CD4-positive, alpha-beta memory T cell (primary cell): ENCODE data around the gene KRT73. TPM values are rescaled to one million over a fixed set of nuclear protein-coding genes. Genes with fewer than 3 reads are reported as not detected.

ENCODE experiments used
- CTCF ChIA-PET: fragments of 350-600 bp; sonication (Branson Sonifier 250); formaldehyde crosslinking; loops from one replicate; lab custom pipeline; 2021; ENCODE audit warnings: inconsistent platforms; ENCODE audit not compliant: partially characterized antibody; lab: Charles Lee
- POLR2A ChIA-PET: fragments of 350-600 bp; sonication (Branson Sonifier 250); formaldehyde crosslinking; loops from one replicate; lab custom pipeline; 2021; ENCODE audit not compliant: partially characterized antibody; lab: Charles Lee
- DNase-seq, 5 donors: peaks; one replicate each; pipeline versions ENCODE4 v3.0.0 to v3.0.0-alpha.2; 2020 to 2022; ENCODE audit warnings: mixed read lengths in 1 of 5
- H3K27ac ChIP-seq: one replicate; pipeline ENCODE4 v1.7.0; 2013; ENCODE audit warnings: low read depth, low read length
- H3K27me3 ChIP-seq: 2 replicates; pipeline ENCODE4 v1.7.0; 2013; ENCODE audit warnings: mild to moderate bottlenecking, low read length, moderate library complexity; ENCODE audit not compliant: insufficient read depth
- H3K36me3 ChIP-seq: 2 replicates; pipeline ENCODE4 v1.7.0; 2013; ENCODE audit warnings: mild to moderate bottlenecking, low read length, moderate library complexity; ENCODE audit not compliant: insufficient read depth
- H3K4me1 ChIP-seq: 2 replicates; pipeline ENCODE4 v1.7.0; 2013; ENCODE audit warnings: mild to moderate bottlenecking, low read length, moderate library complexity; ENCODE audit not compliant: insufficient read depth
- H3K4me3 ChIP-seq, 2 donors: one replicate each; pipeline ENCODE4 v1.7.0; 2013; ENCODE audit warnings: low read length in 2 of 2, mild to moderate bottlenecking in 1 of 2
- H3K9me3 ChIP-seq, 2 donors: one replicate each; pipeline ENCODE4 v1.7.0; 2013; ENCODE audit warnings: low read length in 2 of 2, control low read depth in 1 of 2; ENCODE audit not compliant: control insufficient read depth in 1 of 2
- H3K27ac Mint-ChIP-seq, 7 donors: one replicate each; pipeline ENCODE4 v1.8.0; 2020 to 2021; ENCODE audit warnings: mixed read lengths in 7 of 7, mild to moderate bottlenecking in 6 of 7, inconsistent platforms in 3 of 7, moderate library complexity in 3 of 7
- H3K27me3 Mint-ChIP-seq, 2 donors: one replicate each; pipeline ENCODE4 v1.8.0; 2020 to 2021; ENCODE audit warnings: mixed read lengths in 2 of 2
- H3K36me3 Mint-ChIP-seq, 2 donors: one replicate each; pipeline ENCODE4 v1.8.0; 2020 to 2021; ENCODE audit warnings: mixed read lengths in 2 of 2, inconsistent platforms in 1 of 2, mild to moderate bottlenecking in 1 of 2
- H3K4me1 Mint-ChIP-seq, 4 donors: one replicate each; pipeline ENCODE4 v1.8.0; 2020 to 2021; ENCODE audit warnings: mixed read lengths in 4 of 4, mild to moderate bottlenecking in 1 of 4
- H3K4me3 Mint-ChIP-seq, 8 donors: one replicate each; pipeline ENCODE4 v1.8.0; 2020 to 2021; ENCODE audit warnings: mixed read lengths in 8 of 8, mild to moderate bottlenecking in 7 of 8, moderate library complexity in 6 of 8, inconsistent platforms in 3 of 8
- H3K9me3 Mint-ChIP-seq, 8 donors: one replicate each; pipeline ENCODE4 v1.8.0; 2020 to 2021; ENCODE audit warnings: mixed read lengths in 8 of 8, mild to moderate bottlenecking in 5 of 8, inconsistent platforms in 3 of 8, moderate library complexity in 1 of 8
- intact Hi-C: fragments of 100-400 bp; cut with micrococcal nuclease; formaldehyde crosslinking; loops from one replicate; pipeline ENCODE4 v1.15.1; 2023
- polyA plus RNA-seq, 2 donors: library from polyadenylated mRNA; unstranded; fragments of 300-500 nt; fragmentation: Illumina TruSeq; gene quantifications; one replicate each; pipeline ENCODE4 v1.2.3, GENCODE V29; 2021
- total RNA-seq, 2 experiments: library from RNA; stranded (reverse); gene quantifications; one replicate each; pipeline ENCODE4 v1.2.3, GENCODE V29; 2021

KRT73 gene
- total and polyA plus RNA-seq, 4 experiments from 2014 or later, result 1.2 to 6.0 (median 3.5) TPM

DNA sequence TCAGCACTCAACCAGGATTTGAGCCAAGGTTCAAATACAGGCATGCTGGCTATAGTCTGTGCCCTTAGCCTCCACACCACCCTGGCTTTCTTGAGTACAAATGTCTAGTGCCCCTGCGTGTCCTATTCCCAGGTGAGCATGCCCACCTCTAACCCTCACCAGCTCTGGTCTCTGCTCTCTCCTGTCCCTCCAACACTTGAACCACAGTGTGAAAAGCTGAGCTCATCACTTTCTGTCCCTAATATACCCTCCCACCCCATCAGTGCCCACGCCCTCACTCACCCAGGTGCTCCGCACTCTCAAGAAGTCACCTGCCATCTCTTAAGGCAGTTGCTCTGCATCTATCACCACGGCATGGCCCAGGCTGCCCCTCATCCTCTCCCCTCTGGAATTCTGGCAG lies 58.4 kb downstream of the KRT73 start:
- peaks cover 8 to 9% of the 10 kb centered on the region in 2 donors for H3K27me3 Mint-ChIP-seq
- Histone ChIP-seq H3K27ac (no peak overlapping the region), H3K4me3 (no peak overlapping the region), H3K36me3 (no peaks in the 10 kb centered on the region), H3K27me3 (peaks cover 5% of the 10 kb centered on the region), H3K9me3 (no peaks in the 10 kb centered on the region), H3K4me1 (no peaks in the 10 kb centered on the region)
- no peak overlapping the region for H3K27ac Mint-ChIP-seq
- no peak overlapping the region for H3K4me3 Mint-ChIP-seq
- peaks cover 0 to 14% (median 8%) of the 10 kb centered on the region in 4 donors for H3K4me1 Mint-ChIP-seq
- DNase-seq, result no peak
- CTCF ChIA-PET, result interaction anchor here (1.9 kb wide), 1 partner anchor 320 kb away, joined by 5 read pairs; no protein-coding TSS in a partner anchor
- POLR2A ChIA-PET, result no interaction called here
- no peaks in the 10 kb centered on the region for H3K36me3 Mint-ChIP-seq
- intact Hi-C loops, result no loop called here
- no peaks in the 10 kb centered on the region for H3K9me3 Mint-ChIP-seq

DNA sequence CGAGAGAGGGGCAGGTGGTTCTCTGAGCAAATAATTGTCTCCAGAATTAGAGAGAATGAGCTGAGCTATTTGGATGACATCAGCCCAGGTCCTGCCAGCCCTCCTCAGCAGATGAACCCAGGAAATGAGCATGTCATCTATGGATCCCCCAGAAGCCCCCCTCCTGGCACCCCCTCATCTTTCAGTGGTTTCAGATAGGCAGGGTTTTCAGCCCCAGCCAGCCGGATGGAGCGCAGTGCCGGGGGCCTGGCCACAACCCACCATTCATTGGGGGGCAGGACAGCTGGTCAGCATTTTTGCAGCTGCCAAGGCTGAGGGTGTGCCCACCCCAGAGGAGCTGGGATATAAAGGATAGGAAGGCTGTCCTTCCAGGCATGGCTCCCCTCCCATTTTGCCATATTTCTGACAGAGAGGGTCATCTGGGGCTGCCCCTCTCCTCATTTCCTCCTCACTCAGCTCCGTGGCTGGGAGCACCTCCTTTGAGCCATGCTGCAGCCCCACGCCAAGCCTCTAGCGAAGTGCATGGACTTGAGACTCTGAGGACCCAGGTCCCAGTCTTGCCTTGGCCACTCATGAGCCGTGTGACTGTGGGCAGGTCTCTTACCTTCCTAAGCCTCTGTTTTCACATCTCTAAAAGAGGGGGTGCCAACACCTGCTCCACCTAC lies 59.4 kb downstream of the KRT73 start:
- Mint-ChIP-seq H3K27me3 (peaks cover 8 to 10% of the 10 kb centered on the region in 2 donors), H3K4me1 (peaks cover 0 to 14% (median 8%) of the 10 kb centered on the region in 4 donors), H3K27ac (peak overlapping the region in 1 of 7 donors; percentile 69), H3K36me3 (no peaks in the 10 kb centered on the region), H3K9me3 (no peaks in the 10 kb centered on the region), H3K4me3 (no peak overlapping the region)
- H3K9me3 ChIP-seq, result no peaks in the 10 kb centered on the region
- POLR2A ChIA-PET, result no interaction called here
- peaks cover 5% of the 10 kb centered on the region for H3K27me3 ChIP-seq
- CTCF ChIA-PET, result interaction anchor here (1.9 kb wide), 1 partner anchor 321 kb away, joined by 5 read pairs; no protein-coding TSS in a partner anchor
- intact Hi-C loops, result no loop called here
- no peak for DNase-seq
- no peak overlapping the region for H3K4me3 ChIP-seq
- H3K27ac ChIP-seq, result no peak overlapping the region
- H3K36me3 ChIP-seq, result no peaks in the 10 kb centered on the region
- no peaks in the 10 kb centered on the region for H3K4me1 ChIP-seq

Other genes with a start within 250 kb of the KRT73 start
- gene KRT84, start 232.9 kb downstream of the KRT73 start, total RNA-seq, result not detected
- gene KRT84, start 232.9 kb downstream of the KRT73 start, polyA plus RNA-seq, result not detected
- gene KRT82, start 212.2 kb downstream of the KRT73 start, total RNA-seq, result not detected
- gene KRT82, start 212.2 kb downstream of the KRT73 start, polyA plus RNA-seq, result not detected
- gene KRT75, start 184.2 kb downstream of the KRT73 start, total RNA-seq, result not detected
- gene KRT75, start 184.2 kb downstream of the KRT73 start, polyA plus RNA-seq, result not detected
- gene KRT6B, start 166.4 kb downstream of the KRT73 start, total RNA-seq, result not detected
- gene KRT6B, start 166.4 kb downstream of the KRT73 start, polyA plus RNA-seq, result not detected
- not detected for gene KRT6C, start 144.8 kb downstream of the KRT73 start, total RNA-seq
- not detected for gene KRT6C, start 144.8 kb downstream of the KRT73 start, polyA plus RNA-seq
- gene KRT6A, start 125.3 kb downstream of the KRT73 start, total RNA-seq, result not detected
- not detected for gene KRT6A, start 125.3 kb downstream of the KRT73 start, polyA plus RNA-seq
- not detected for gene KRT5, start 98.2 kb downstream of the KRT73 start, total RNA-seq
- gene KRT5, start 98.2 kb downstream of the KRT73 start, polyA plus RNA-seq, result not detected
- gene KRT71, start 65.4 kb downstream of the KRT73 start, total RNA-seq, result not detected
- gene KRT71, start 65.4 kb downstream of the KRT73 start, polyA plus RNA-seq, result not detected
- not detected for gene KRT74, start 44.7 kb downstream of the KRT73 start, total RNA-seq
- gene KRT74, start 44.7 kb downstream of the KRT73 start, polyA plus RNA-seq, result not detected
- gene KRT72, start 17.1 kb downstream of the KRT73 start, total RNA-seq, result 1 to 10 TPM; 7.7 to 8.4 TPM
- gene KRT72, start 17.1 kb downstream of the KRT73 start, polyA plus RNA-seq, result not detected
- under 1 TPM; 0.23 to 0.39 TPM for gene KRT2, start 33.7 kb upstream of the KRT73 start, total RNA-seq
- under 1 TPM; 0.08 to 0.20 TPM for gene KRT2, start 33.7 kb upstream of the KRT73 start, polyA plus RNA-seq
- under 1 TPM in 1 of 2 experiments, not detected in 1; 0.67 TPM for gene KRT1, start 61.8 kb upstream of the KRT73 start, total RNA-seq
- 10 to 100 TPM; 21.0 to 25.5 TPM for gene KRT1, start 61.8 kb upstream of the KRT73 start, polyA plus RNA-seq
- not detected for gene KRT77, start 85.0 kb upstream of the KRT73 start, total RNA-seq
- not detected for gene KRT77, start 85.0 kb upstream of the KRT73 start, polyA plus RNA-seq
- gene KRT76, start 158.8 kb upstream of the KRT73 start, total RNA-seq, result not detected
- not detected for gene KRT76, start 158.8 kb upstream of the KRT73 start, polyA plus RNA-seq
- gene KRT3, start 177.6 kb upstream of the KRT73 start, total RNA-seq, result not detected
- not detected for gene KRT3, start 177.6 kb upstream of the KRT73 start, polyA plus RNA-seq
- not detected for gene KRT4, start 195.6 kb upstream of the KRT73 start, total RNA-seq
- not detected for gene KRT4, start 195.6 kb upstream of the KRT73 start, polyA plus RNA-seq
- not detected for gene KRT79, start 215.8 kb upstream of the KRT73 start, total RNA-seq
- not detected for gene KRT79, start 215.8 kb upstream of the KRT73 start, polyA plus RNA-seq
- gene KRT78, start 230.4 kb upstream of the KRT73 start, total RNA-seq, result not detected
- gene KRT78, start 230.4 kb upstream of the KRT73 start, polyA plus RNA-seq, result not detected